Inferior parietal cortex (tissue), 1 donor: ENCODE results near the gene PKN1.
A peak's percentile ranks its signal among the peaks of the same experiment; 100 is the strongest.

Experiments used
- DNase-seq: peaks from one replicate; pipeline ENCODE4 v3.0.0-alpha.2; 2016; ENCODE audit errors: extremely low spot score

Gene PKN1

GRCh38 chr19:14406645-14407401 lies 26.3 kb upstream of the PKN1 start:
- no peak for DNase-seq

DNA sequence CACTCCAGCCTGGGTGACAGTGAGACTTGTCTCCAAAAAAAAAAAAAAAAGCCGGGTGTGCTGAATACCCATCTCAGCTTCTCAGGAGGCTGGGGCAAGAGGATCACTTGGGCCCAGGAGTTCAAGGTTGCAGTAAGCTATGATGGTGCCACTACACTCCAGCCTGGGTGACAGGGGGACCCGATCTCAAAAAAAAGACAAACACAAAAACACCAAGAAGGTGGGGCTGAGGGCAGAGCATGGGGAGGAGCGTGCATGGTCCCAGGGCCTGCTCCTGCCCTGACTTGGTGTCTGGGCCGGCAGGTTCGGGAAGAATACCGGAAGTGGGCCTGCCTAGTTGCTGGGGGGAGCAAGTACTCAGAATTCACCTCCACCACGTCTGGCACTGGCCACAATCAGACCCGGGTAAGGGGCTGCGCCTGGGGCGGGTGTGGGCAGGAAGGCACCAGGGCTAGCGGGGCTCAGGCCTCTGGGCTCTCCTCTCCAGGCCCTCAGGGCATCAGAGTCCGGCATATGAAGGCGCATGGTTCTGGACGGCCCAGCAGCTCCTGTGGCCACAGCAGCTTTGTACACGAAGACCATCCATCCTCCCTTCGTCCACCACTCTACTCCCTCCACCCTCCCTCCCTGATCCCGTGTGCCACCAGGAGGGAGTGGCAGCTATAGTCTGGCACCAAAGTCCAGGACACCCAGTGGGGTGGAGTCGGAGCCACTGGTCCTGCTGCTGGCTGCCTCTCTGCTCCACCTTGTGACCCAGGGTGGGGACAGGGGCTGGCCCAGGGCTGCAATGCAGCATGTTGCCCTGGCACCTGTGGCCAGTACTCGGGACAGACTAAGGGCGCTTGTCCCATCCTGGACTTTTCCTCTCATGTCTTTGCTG lies 25.3 kb upstream of the PKN1 start:
- DNase-seq, result no peak

- no peak for DNase-seq
Observed at GRCh38 chr19:14408491-14409145, 24.5 kb upstream of the PKN1 start.

- no peak for DNase-seq
Observed at GRCh38 chr19:14409146-14410023, 23.7 kb upstream of the PKN1 start.

DNA sequence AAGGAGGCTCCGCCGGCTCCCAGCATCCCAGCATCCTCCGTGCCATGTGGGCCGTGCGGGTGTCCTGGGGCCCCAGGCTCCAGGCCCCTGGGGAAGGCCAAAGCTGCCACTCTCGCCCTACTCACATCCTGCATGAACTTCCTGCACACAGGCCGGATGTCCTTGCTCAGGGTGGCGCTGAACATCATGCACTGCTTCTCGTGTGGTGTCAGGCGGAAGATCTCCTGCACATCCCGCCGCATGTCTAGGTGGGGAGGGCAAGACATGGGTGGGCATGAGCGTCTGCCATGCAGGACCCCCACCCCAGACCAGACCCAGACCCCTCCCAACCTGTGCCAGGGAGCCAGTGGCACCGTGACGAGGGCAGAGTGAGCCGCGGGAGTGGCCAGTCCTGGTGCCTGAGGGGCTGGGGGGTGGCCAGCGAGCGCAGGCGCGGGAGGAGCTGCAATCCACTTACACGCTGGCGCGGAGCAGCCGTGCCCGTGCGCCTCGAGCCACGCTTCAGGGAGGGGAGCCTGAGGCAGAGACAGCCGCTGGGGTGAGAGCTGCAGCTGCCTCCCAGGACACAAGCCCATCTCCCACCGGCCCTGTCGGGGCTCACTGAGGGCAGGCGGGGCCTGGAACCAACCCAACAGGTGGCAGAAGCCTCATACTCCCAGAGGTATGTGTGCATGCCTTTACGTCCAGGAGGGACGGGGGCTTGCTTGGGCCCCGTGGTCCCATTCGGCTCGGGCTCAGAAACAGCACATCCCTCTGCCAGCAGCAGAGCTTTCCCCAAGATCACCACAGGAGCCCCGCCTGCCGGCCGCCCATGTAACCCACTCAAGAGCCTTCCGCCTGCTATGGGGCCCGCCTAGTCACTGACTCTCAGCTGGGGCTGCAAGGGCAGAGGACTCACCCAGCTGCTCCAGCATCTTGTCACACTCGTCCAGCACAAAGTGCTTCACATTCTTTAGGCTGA lies 22.7 kb upstream of the PKN1 start:
- DNase-seq, result no peak

GRCh38 chr19:14411161-14411937 lies 21.8 kb upstream of the PKN1 start:
- no peak for DNase-seq

GRCh38 chr19:14411938-14412245 lies 21.2 kb upstream of the PKN1 start:
- no peak for DNase-seq

- no peak for DNase-seq
Observed at GRCh38 chr19:14412324-14412995, 20.6 kb upstream of the PKN1 start.

- DNase-seq, result no peak
Observed at GRCh38 chr19:14412996-14413692, 20.0 kb upstream of the PKN1 start.

GRCh38 chr19:14413693-14414181 lies 19.4 kb upstream of the PKN1 start:
- no peak for DNase-seq

- no peak for DNase-seq
Observed at GRCh38 chr19:14414926-14415690, 18.0 kb upstream of the PKN1 start.

DNA sequence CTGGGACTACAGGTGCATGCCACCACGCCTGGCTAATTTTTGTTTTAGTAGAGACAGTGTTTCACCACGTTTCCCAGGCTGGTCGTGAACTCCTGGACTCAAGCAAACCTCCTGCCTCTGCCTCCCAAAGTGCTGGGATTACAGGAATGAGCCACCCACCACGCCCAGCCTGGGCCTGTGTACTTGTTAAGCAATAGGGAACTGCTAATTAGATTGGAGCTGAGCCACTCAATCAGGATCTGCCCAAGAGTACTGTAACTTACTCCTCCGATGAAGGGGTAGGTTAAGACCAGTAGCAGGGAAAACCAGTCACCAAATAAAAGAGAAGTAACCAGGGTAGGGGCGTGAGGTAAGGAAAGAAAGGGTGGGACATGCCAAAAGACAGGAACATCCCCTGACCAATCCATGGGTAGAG lies 16.3 kb upstream of the PKN1 start:
- DNase-seq, result no peak

DNA sequence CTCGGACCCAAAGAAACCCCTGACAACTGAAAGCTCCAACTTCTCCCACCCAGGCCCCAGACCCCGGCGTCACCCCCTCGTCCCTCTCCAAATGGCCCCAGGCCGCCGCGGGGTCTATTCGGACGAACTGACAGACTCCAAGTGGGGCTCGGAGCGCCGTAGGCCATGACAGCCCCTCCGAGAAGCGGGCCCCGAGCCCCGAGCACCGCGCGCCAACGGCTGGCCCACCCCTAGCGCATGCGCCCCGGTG lies 14.3 kb upstream of the PKN1 start:
- DNase-seq, result peak; percentile 56

GRCh38 chr19:14419106-14419813 lies 13.8 kb upstream of the PKN1 start, which contains the start of gene DDX39A:
DDX39A (minus strand) TSS chr19:14419341; CDS start chr19:14413220, 6,121 bp downstream.
- peak; percentile 99 for DNase-seq

GRCh38 chr19:14425696-14426138 lies 7.4 kb upstream of the PKN1 start:
- DNase-seq, result no peak

- DNase-seq, result no peak
Observed at GRCh38 chr19:14427461-14427860, 5.6 kb upstream of the PKN1 start.

- DNase-seq, result no peak
Observed at GRCh38 chr19:14428882-14429416, 4.2 kb upstream of the PKN1 start.
